T-cell (primary cell): ENCODE measurements around the gene POLRMT. TPM values are rescaled to one million over a fixed set of nuclear protein-coding genes. Genes with fewer than 3 reads are reported as not detected.
"Not testable (repeated sequence)": the region's sequence is repeated elsewhere in the genome, so short reads cannot be mapped to it uniquely, and the experiment has no call there.

ENCODE experiments used
- ATAC-seq, 4 experiments: fragments of 200-7000 bp in 3 of 4; fragments of 150-1000 bp in 1 of 4; cut with Tn5 transposase; replicated peaks in 1 of 4; 1 replicate in 3 of 4; 2 replicates in 1 of 4; pipeline ENCODE4 v1.10.0; 2021; ENCODE audit warnings: moderate library complexity in 3 of 4, mild to moderate bottlenecking in 2 of 4, moderate number of reproducible peaks in 1 of 4
- CTCF ChIA-PET, 2 donors: fragments of 300-600 bp; sonication (Branson Sonifier 250); formaldehyde crosslinking; loops; one replicate each; lab custom pipeline; 2022; ENCODE audit warnings: antibody characterized with exemption in 2 of 2; lab: Charles Lee
- POLR2A ChIA-PET, 2 donors: fragments of 300-600 bp; sonication (Branson Sonifier 250); formaldehyde crosslinking; loops; one replicate each; lab custom pipeline; 2022; ENCODE audit warnings: antibody characterized with exemption in 2 of 2; lab: Charles Lee
- DNase-seq, 35 experiments: peaks; one replicate each; pipeline versions ENCODE4 v3.0.0 to v3.0.0-alpha.2; 2013 to 2023
- H3K27ac ChIP-seq: one replicate; pipeline ENCODE4 v1.5.1; 2013; ENCODE audit warnings: low read length
- H3K27me3 ChIP-seq, 2 experiments: replicated peaks in 1 of 2; 1 replicate in 1 of 2; 2 replicates in 1 of 2; pipeline versions ENCODE4 v1.6.1 to v1.7.0; 2013; ENCODE audit warnings: low read length in 1 of 2, mixed read lengths in 1 of 2; ENCODE audit not compliant: control insufficient read depth in 2 of 2, insufficient read depth in 2 of 2; ENCODE audit errors: extremely low read depth in 1 of 2
- H3K36me3 ChIP-seq, 2 donors: 1 replicate in 1 of 2; 2 replicates in 1 of 2; pipeline versions ENCODE4 v1.6.1 to v1.7.0; 2013; ENCODE audit warnings: low read length in 1 of 2; ENCODE audit not compliant: control insufficient read depth in 2 of 2, insufficient read depth in 1 of 2; ENCODE audit errors: extremely low read depth in 1 of 2
- H3K4me1 ChIP-seq, 2 experiments: 1 replicate in 1 of 2; 2 replicates in 1 of 2; pipeline versions ENCODE4 v1.6.1 to v1.7.0; 2013; ENCODE audit warnings: low read length in 2 of 2, mixed read lengths in 1 of 2; ENCODE audit not compliant: insufficient read depth in 2 of 2, control insufficient read depth in 1 of 2; ENCODE audit errors: extremely low read depth in 1 of 2
- H3K4me3 ChIP-seq, 2 donors: 1 replicate in 1 of 2; 2 replicates in 1 of 2; pipeline versions ENCODE4 v1.5.1 to v1.7.0; 2013; ENCODE audit warnings: mild to moderate bottlenecking in 2 of 2, low read length in 1 of 2, moderate library complexity in 1 of 2; ENCODE audit not compliant: control insufficient read depth in 1 of 2; ENCODE audit errors: extremely low read depth in 1 of 2
- H3K9me3 ChIP-seq: 2 replicates; pipeline ENCODE4 v1.7.0; 2013
- H3K27ac Mint-ChIP-seq, 2 donors: one replicate each; pipeline ENCODE4 v1.8.0; 2020 to 2021; ENCODE audit warnings: mild to moderate bottlenecking in 2 of 2, mixed read lengths in 2 of 2
- H3K27me3 Mint-ChIP-seq, 2 donors: one replicate each; pipeline ENCODE4 v1.8.0; 2021 to 2022; ENCODE audit warnings: mixed read lengths in 2 of 2
- H3K36me3 Mint-ChIP-seq: one replicate; pipeline ENCODE4 v1.8.0; 2021; ENCODE audit warnings: mixed read lengths
- H3K4me1 Mint-ChIP-seq, 3 donors: one replicate each; pipeline ENCODE4 v1.8.0; 2020 to 2022; ENCODE audit warnings: mixed read lengths in 3 of 3, mild to moderate bottlenecking in 1 of 3
- H3K4me3 Mint-ChIP-seq, 3 donors: one replicate each; pipeline ENCODE4 v1.8.0; 2020 to 2022; ENCODE audit warnings: mild to moderate bottlenecking in 3 of 3, mixed read lengths in 3 of 3, moderate library complexity in 3 of 3
- H3K9me3 Mint-ChIP-seq, 3 donors: one replicate each; pipeline ENCODE4 v1.8.0; 2020 to 2022; ENCODE audit warnings: mixed read lengths in 3 of 3
- WGBS: methylation state at CpG from one replicate; pipeline ENCODE4 v1.1.5; 2013; ENCODE audit warnings: missing lambda C conversion rate; ENCODE audit not compliant: insufficient coverage; 5-methylcytosine and 5-hydroxymethylcytosine counted together
- total RNA-seq, 35 experiments: library from RNA in 6 of 35; stranded (reverse) in 6 of 35; fragments of 120-200 nt in 1 of 35; gene quantifications; one replicate each; pipeline versions ENCODE4 v1.2.1 to v1.2.4 and lab custom pipeline; 2013 to 2026

POLRMT gene
- total RNA-seq, 5 donors from 2014 or later (not counting 1 experiment from before 2014, with no cell fraction given), result 61.3 to 118 (median 103) TPM

GRCh38 chr19:676007-676338, 42.6 kb upstream of the POLRMT start:
- Histone ChIP-seq H3K9me3 (no peaks in the 10 kb centered on the region), H3K27me3 (peaks cover 0 to 67% of the 10 kb centered on the region in 2 experiments), H3K4me3 (no peak overlapping the region), H3K4me1 (peaks cover 5 to 22% of the 10 kb centered on the region in 2 experiments), H3K36me3 (no peaks in the 10 kb centered on the region), H3K27ac (no peak overlapping the region)
- ATAC-seq (no peak), DNase-seq (no peak)
- WGBS, result 15% methylated on average over 30 of the region's 31 CpGs
- no peak overlapping the region for H3K27ac Mint-ChIP-seq
- ChIA-PET CTCF (no interaction called here), POLR2A (no interaction called here)
- H3K4me3 Mint-ChIP-seq, result no peak overlapping the region
- peaks cover 13 to 24% of the 10 kb centered on the region in 2 donors for H3K27me3 Mint-ChIP-seq
- H3K9me3 Mint-ChIP-seq, result no peaks in the 10 kb centered on the region
- peaks cover 9 to 11% (median 11%) of the 10 kb centered on the region in 3 donors for H3K4me1 Mint-ChIP-seq
- no peaks in the 10 kb centered on the region for H3K36me3 Mint-ChIP-seq

GRCh38 chr19:674282-675151, 41.2 kb upstream of the POLRMT start:
- Mint-ChIP-seq H3K27ac (no peak overlapping the region), H3K9me3 (no peaks in the 10 kb centered on the region), H3K27me3 (peaks cover 13 to 24% of the 10 kb centered on the region in 2 donors), H3K4me3 (no peak overlapping the region), H3K36me3 (no peaks in the 10 kb centered on the region), H3K4me1 (peaks cover 9 to 11% (median 9%) of the 10 kb centered on the region in 3 donors)
- Histone ChIP-seq H3K4me3 (no peak overlapping the region), H3K4me1 (peaks cover 4 to 15% of the 10 kb centered on the region in 2 experiments), H3K36me3 (no peaks in the 10 kb centered on the region), H3K9me3 (no peaks in the 10 kb centered on the region), H3K27me3 (peaks cover 0 to 79% of the 10 kb centered on the region in 2 experiments), H3K27ac (no peak overlapping the region)
- CTCF ChIA-PET, result no interaction called here
- DNase-seq (no peak), ATAC-seq (no peak)
- POLR2A ChIA-PET, result no interaction called here
- 74% methylated on average over 27 of the region's 38 CpGs for WGBS

- Mint-ChIP-seq H3K4me3 (no peak overlapping the region), H3K27me3 (peaks cover 16 to 18% of the 10 kb centered on the region in 2 donors), H3K27ac (no peak overlapping the region), H3K36me3 (no peaks in the 10 kb centered on the region), H3K9me3 (no peaks in the 10 kb centered on the region), H3K4me1 (peaks cover 3 to 5% (median 4%) of the 10 kb centered on the region in 3 donors)
- CTCF ChIA-PET, result interaction anchor here in 1 of 2 donors (0.6 kb wide), 1 partner anchor 33 kb away, joined by 6 read pairs; no protein-coding TSS in a partner anchor
- Histone ChIP-seq H3K9me3 (no peaks in the 10 kb centered on the region), H3K27ac (no peak overlapping the region), H3K27me3 (peaks cover 0 to 59% of the 10 kb centered on the region in 2 experiments), H3K4me3 (no peak overlapping the region), H3K36me3 (no peaks in the 10 kb centered on the region), H3K4me1 (peaks cover 0 to under 1% of the 10 kb centered on the region in 2 experiments)
- DNase-seq (no peak), ATAC-seq (no peak)
- WGBS, result 76% methylated on average over 9 of the region's 9 CpGs
- POLR2A ChIA-PET, result no interaction called here
Observed at GRCh38 chr19:670609-671075, 37.3 kb upstream of the POLRMT start.

DNA sequence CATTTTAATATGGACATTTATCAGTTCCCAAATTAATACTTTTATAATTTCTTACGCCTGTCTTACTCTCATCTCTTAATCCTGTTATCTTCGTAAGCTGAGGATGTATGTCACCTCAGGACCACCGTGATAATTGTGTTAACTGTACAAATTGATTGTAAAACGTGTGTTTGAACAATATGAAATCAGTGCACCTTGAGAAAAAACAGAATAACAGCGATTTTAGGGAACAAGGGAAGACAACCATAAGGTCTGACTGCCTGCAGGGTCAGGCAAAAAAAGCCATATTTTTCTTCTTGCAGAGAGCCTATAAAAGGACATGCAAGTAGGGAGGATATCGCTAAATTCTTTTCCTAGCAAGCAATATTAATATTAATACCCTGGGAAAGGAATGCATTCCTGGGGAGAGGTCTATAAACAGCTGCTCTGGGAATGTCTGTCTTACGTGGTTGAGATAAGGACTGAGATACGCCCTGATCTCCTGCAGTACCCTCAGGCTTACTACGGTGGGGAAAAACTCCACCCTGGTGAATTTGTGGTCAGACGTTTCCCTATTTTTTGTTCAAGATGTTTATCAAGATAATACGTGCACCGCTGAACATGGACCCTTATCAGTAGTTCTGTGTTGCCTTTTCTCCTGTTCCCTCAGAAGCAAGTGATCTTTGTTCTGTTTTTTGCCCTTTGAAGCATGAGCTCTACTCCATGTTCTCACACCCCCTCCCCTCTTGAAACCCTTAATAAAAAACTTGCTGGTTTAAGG, 35.5 kb upstream of the POLRMT start:
- H3K4me3 ChIP-seq, H3K27me3 Mint-ChIP-seq, H3K27ac Mint-ChIP-seq, H3K4me3 Mint-ChIP-seq, H3K9me3 ChIP-seq, H3K36me3 ChIP-seq, DNase-seq, H3K36me3 Mint-ChIP-seq, ATAC-seq, CTCF ChIA-PET, H3K27ac ChIP-seq, H3K9me3 Mint-ChIP-seq: not testable (repeated sequence)
- H3K4me1 Mint-ChIP-seq, result peaks cover 9 to 16% (median 11%) of the 10 kb centered on the region in 3 donors
- POLR2A ChIA-PET, result interaction anchor here in 1 of 2 donors (0.6 kb wide), 1 partner anchor 524 kb away, joined by 3 read pairs; no protein-coding TSS in a partner anchor
- H3K27me3 ChIP-seq, result peaks cover 0 to 41% of the 10 kb centered on the region in 2 experiments
- WGBS, result 17% methylated on average over 2 of the region's 12 CpGs
- peaks cover 0 to 14% of the 10 kb centered on the region in 2 experiments for H3K4me1 ChIP-seq

DNA sequence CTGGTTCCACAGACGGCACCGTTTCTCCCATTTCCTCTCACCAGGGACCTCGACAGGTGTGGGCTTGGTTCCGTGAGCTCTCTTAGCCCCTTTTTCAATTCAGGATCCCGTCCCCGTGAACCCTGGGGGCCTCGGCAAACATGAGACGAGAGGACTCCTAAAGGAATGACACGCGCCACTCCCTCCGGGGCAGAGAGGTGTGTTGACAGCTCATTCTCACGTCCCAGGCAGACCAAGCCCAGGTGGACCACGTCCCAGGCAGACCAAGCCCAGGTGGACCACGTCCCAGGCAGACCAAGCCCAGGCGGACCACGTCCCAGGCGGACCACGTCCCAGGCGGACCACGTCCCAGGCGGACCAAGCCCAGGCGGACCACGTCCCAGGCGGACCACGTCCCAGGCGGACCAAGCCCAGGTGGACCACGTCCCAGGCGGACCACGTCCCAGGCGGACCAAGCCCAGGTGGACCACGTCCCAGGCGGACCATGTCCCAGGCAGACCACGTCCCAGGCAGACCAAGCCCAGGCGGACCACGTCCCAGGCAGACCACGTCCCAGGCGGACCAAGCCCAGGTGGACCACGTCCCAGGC, 33.7 kb upstream of the POLRMT start:
- ATAC-seq, H3K27me3 Mint-ChIP-seq, H3K36me3 ChIP-seq, H3K27ac ChIP-seq, DNase-seq, H3K27ac Mint-ChIP-seq, H3K9me3 ChIP-seq, H3K36me3 Mint-ChIP-seq, POLR2A ChIA-PET, H3K4me3 ChIP-seq, H3K4me3 Mint-ChIP-seq, H3K9me3 Mint-ChIP-seq: not testable (repeated sequence)
- Histone ChIP-seq H3K4me1 (peaks cover 4 to 22% of the 10 kb centered on the region in 2 experiments), H3K27me3 (peaks cover 0 to 23% of the 10 kb centered on the region in 2 experiments)
- H3K4me1 Mint-ChIP-seq, result peaks cover 16 to 21% (median 18%) of the 10 kb centered on the region in 3 donors
- 84% methylated on average over 28 of the region's 38 CpGs for WGBS
- CTCF ChIA-PET, result interaction anchor here in 1 of 2 donors (0.7 kb wide), 1 partner anchor 12 kb away, joined by 3 read pairs; no protein-coding TSS in a partner anchor
